Stimulated activated CD4-positive, alpha-beta T cell treated with anti-CD3 and anti-CD28 coated beads, Interleukin-1b, Interleukin-23, amount 100 ng/mL, for 24 hours (primary cell): Measurements from ENCODE around the gene KRT33A.

Experiments used
- DNase-seq, 4 experiments: peaks; one replicate each; pipeline ENCODE4 v3.0.0-alpha.2; 2020; ENCODE audit warnings: low read depth in 4 of 4, low spot score in 1 of 4

The KRT33A gene

DNA sequence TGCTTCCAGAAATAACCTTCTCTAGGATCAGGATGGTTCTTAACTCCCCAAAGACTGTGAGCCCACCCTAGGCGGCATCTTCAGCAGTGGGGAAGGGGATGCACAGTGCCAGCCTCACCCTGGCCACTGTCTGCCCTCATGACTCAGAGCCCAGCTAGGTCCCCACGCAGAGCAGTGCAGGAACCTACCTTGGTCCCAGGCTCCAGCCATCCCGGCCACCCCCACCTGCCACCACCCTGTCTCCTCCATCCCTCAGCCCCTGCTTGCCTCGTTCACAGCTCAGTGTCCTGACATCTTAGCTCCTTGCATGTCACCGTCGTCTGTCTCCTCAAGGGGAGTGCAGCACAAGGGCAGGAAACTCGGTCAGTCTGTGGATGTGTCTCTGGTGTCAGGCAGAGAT, 19.0 kb downstream of the KRT33A start:
- DNase-seq = no peak

GRCh38 chr17:41329279-41329948, 21.2 kb downstream of the KRT33A start:
- DNase-seq = no peak

GRCh38 chr17:41328207-41328606, 22.4 kb downstream of the KRT33A start:
- no peak for DNase-seq

DNA sequence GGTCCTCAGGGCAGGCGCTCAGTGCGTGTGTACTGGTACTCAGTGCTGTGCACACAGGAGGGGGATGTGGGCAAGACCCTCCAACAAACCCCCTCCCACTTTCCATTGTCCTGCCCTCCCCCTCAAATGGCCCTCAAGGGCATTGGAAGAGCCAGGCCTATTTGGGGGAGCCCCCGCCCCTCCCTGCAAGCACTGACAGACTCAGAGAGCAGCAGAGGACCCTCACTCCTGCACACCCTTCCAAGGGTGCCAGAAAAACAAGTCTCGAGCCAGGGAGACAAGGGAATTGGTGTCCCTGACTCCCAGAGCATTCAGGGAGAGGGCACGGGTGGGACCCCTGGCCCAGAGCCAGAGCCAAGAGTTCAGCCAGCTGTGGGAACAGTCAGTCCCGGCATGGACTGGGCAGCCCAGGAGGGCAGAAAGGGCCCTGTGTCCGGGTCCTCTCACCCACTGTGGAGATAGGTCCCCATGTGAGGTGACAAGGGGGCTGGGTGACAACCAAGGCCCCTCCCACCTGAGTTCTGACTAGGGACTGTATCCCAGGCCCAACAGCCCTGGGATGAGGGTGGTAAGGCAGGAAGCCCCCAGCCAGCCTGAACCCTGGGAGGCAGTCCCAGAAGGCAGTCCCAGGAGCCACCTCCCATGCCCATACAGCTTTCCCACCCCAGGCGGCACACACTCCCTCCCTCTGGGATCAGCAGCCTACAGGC, 23.1 kb downstream of the KRT33A start:
- DNase-seq = no peak

- DNase-seq = no peak
Measured at GRCh38 chr17:41326173-41327145, 24.2 kb downstream of the KRT33A start.

GRCh38 chr17:41325611-41326010, 25.0 kb downstream of the KRT33A start:
- no peak for DNase-seq

GRCh38 chr17:41325126-41325525, 25.5 kb downstream of the KRT33A start:
- DNase-seq = no peak

- DNase-seq = no peak
Measured at GRCh38 chr17:41324180-41325075, 26.2 kb downstream of the KRT33A start.

GRCh38 chr17:41322903-41323895, 27.4 kb downstream of the KRT33A start:
- DNase-seq = no peak

- DNase-seq = no peak
Measured at GRCh38 chr17:41322094-41322902, 28.3 kb downstream of the KRT33A start.

- no peak for DNase-seq
Measured at GRCh38 chr17:41318231-41318630, 32.4 kb downstream of the KRT33A start.

DNA sequence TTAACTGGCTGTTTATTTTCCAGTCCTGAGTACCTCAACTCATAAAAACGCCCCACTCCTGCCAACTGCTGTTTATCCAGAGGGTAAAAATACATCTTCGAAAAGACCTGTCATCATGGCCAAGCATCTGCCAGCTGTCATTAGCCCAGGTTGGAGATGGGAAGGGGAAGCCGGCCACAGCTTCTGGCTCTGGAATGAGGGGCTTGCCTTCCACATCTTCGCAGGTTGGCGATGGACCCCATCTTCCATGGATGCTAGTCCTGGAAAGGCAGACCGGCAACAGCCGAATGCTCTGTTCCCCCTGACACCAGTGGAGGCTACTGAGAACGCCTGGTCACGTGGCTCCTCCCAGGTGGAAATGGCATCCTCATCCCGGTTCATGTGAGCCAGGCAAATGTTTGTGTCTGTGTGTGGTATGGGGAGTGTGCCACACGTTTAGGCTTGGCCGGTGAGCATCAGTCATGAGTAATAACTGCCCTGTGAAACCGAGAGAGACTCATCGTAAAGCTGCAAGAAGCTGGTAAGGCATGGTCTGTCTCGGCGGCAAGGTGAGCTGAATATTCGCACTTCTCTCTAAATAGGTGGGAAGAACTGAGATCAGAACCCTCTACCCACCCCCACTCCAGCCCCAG, 34.7 kb downstream of the KRT33A start:
- no peak for DNase-seq

DNA sequence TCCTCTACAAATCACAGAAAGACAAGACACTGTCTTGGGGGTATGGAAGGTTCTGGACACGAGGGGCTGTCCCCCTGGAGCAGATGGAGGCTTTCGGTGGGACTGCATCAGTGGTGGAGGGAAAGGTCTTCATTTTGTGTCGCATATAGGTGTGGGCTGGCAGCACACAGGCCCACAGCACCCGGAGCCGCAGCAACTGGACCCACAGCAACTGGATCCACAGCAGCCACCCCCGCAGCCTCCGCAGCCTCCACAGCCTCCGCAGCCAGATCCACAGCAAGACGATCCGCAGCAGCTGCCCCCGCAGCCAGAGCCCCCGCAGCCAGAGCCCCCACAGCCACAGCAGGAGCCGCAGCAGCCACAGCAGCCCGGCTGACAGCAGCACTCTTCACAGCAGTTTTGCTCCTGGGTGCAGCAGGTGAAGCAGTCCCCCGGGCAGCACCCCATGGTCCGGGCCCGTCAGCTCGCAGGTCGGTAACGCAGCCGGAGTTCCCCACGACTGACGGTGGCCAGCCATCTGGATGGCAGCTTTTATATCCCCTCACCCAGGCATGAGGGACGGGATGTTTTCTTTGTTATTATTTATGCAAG, 35.3 kb downstream of the KRT33A start, which contains the start of gene KRTAP17-1:
KRTAP17-1 (minus strand) TSS at position 507 of the 591 bp plus-strand sequence; CDS start at position 447, 60 bp downstream.
- no peak for DNase-seq

- DNase-seq = no peak
Measured at GRCh38 chr17:41311111-41311510, 39.5 kb downstream of the KRT33A start.

GRCh38 chr17:41308918-41309359, 41.7 kb downstream of the KRT33A start, which contains the start of gene KRTAP16-1:
Gene KRTAP16-1, minus strand, starts transcription at chr17:41309309. Its CDS starts 56 bp downstream, at chr17:41309253.
- no peak for DNase-seq

GRCh38 chr17:41308251-41308917, 42.2 kb downstream of the KRT33A start:
- peak in 2 of 4 experiments; percentile 10 to 27 for DNase-seq

DNA sequence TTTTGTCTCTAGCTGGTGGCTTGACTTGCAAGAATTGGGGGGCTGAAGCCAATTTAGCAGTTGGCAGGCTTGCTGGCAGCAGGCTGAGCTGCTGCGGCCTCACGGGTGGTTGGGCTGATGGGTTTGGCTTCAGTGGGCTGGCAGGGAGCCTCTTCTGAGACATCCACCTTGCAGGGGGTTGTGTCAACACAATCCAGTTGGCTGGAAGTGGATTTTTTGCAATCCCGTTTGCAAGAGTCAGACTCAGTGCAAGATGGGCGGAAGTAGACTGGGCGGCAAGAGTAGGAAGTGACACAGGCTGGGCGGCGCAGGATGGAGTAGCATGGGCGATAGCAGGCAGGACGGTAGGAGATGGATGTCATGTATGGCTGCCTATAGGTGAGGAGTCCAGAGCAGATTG, 43.0 kb downstream of the KRT33A start:
- DNase-seq = no peak
